Muscle of back (tissue), 11 donors: ENCODE measurements around the gene SCN8A. TPM values are rescaled to one million over a fixed set of nuclear protein-coding genes. Genes with fewer than 3 reads are reported as not detected.

ENCODE experiments used
- DNase-seq, 3 donors: peaks; one replicate each; pipeline versions ENCODE4 v3.0.0 to v3.0.0-alpha.2; 2013
- polyA plus RNA-seq, 10 donors: library from polyadenylated mRNA; unstranded; fragments of 120-200 nt; gene quantifications; one replicate each; pipeline ENCODE4 v1.2.1, GENCODE V29; 2013; ENCODE audit not compliant: insufficient read length in 10 of 10

Gene SCN8A
- polyA plus RNA-seq, 10 donors: 0.24 to 2.7 (median 0.38) TPM

DNA sequence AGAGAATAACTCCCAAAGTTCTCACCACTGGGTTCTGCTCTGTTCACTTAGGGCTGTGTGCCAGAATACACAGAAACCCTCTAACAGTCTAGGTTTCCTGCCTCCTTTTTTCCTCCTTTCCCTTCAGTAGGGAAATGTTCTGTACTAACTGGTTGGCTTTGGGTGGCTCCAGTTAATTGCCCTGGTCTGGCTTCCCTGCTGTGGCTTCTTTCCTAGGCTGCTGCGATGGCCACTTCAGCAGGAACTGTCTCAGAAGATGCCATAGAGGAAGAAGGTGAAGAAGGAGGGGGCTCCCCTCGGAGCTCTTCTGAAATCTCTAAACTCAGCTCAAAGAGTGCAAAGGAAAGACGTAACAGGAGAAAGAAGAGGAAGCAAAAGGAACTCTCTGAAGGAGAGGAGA lies 115.2 kb downstream of the SCN8A start:
- DNase-seq: no peak

DNA sequence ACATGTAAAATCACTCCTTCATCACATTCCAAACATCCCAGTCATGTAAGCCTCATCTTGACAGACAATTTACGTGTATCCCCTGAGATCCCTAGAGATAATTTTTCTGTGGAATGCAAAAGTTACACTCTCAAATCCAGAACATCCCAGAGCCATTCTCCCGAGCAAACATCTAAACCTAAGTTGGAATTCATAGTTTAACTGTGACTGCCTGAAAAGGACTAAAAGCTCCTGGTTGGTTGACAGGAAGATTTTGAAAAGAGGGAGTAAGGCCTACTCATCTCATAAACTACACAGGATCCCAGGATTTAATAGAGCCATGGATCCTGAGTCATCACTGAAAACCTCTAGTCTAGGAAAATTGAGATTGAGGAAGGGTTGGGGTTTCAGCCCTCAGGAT lies 123.6 kb downstream of the SCN8A start:
- peak in 1 of 3 donors; percentile 68 for DNase-seq

DNA sequence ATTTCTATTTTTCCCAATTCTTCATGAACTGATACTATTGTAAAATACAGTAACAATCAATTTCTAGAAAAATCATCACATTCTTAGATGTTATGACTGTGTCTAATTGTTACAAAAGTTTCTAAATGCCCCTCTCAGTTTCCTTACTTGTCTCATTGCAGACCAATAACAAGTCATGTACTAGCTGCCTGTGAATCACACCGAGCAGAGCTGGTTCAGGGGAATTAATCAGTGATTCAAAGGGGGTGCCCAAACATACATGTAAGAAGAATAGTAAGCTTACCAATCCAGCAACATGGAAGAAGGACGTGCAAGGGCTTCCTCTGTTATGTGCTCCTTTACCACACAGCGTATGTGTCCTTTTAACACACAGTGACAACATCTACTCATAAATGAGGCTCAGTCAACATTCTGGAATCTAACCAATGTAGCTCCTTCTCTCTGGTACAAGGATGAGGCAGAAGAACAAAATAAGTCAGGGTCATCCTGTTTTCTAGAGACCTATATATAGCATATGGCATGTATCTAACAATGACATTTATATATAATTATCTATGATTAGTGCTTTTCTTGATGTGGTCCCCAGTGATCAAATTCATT lies 126.4 kb downstream of the SCN8A start:
- DNase-seq: no peak

DNA sequence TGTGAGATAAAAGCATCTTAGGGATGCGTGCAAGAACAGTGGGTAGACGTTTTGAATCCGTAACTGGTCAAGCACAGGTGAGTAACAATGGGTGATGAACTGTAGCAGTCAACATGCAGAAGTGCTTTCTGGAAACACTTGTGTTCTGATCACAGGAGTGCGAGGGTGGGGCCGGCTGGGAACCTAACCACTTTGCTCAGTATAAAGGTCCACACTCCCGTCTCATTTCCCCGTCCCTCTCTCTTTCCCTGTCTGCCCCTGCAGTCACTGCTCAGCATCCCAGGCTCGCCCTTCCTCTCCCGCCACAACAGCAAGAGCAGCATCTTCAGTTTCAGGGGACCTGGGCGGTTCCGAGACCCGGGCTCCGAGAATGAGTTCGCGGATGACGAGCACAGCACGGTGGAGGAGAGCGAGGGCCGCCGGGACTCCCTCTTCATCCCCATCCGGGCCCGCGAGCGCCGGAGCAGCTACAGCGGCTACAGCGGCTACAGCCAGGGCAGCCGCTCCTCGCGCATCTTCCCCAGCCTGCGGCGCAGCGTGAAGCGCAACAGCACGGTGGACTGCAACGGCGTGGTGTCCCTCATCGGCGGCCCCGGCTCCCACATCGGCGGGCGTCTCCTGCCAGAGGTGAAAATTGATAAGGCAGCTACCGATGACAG lies 130.4 kb downstream of the SCN8A start:
- peak; percentile 6 to 71 (median 42) for DNase-seq

GRCh38 chr12:51722431-51722830 lies 131.4 kb downstream of the SCN8A start:
- DNase-seq: no peak

GRCh38 chr12:51726161-51726560 lies 135.1 kb downstream of the SCN8A start:
- no peak for DNase-seq

DNA sequence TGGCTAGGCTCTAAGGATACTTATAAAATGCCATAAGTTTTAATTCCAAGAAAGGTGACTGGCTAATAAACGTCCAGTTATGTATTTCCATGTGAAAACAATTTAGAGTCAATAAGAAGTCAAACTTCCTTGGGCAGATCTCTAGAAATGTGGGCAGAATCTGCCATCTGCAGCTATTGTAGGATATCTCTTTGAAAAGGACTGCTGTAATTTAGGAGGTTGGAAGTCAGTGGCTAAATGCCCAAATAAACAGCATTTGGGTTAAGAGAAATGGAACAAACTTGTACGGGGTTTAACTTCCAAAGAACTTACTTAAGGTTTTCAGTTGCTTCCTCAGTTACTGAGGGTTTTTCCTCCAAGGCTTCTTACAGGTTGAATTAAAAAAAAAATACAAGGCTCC lies 135.9 kb downstream of the SCN8A start:
- DNase-seq: no peak

DNA sequence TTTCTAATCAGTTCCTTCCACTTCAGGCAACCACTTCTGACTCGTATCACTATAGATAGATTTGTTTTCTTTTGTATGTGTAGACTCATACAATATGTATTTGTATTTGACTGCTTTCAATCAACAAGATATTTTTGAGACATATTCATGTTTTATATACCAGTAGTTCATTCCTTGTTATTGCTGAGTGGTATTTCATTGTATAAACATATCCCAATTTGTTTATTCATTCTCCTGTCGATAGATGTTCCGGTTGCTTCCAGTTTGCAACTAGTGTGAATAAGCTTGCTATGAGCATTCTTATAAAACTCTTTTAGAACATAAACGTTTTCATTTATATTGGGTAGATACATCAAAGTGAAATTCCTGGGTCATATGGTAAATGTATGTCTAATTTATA lies 138.3 kb downstream of the SCN8A start:
- no peak for DNase-seq

GRCh38 chr12:51730745-51731144 lies 139.7 kb downstream of the SCN8A start:
- no peak for DNase-seq

- no peak for DNase-seq
Observed at GRCh38 chr12:51740536-51740935, 149.5 kb downstream of the SCN8A start.

DNA sequence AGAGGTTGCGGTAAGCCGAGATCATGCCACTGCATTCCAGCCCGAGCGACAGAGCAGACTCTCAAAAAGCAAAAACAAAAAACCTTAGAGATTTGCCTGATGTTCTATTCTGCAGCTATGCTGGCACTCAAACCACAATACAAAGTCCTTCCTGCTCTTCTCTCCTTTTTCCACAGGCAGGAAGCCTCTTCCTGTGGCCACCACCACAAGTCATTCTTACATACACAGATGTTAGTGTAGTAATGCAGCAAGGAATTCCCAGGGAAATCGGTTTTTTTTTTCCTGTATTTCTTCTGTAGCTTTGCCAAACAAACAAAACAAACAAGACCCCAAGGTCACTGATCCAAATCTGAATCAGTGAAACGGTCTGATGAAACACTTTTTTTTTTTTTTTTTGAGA lies 153.2 kb downstream of the SCN8A start:
- DNase-seq: no peak

- DNase-seq: no peak
Observed at GRCh38 chr12:51744957-51745356, 153.9 kb downstream of the SCN8A start.

- no peak for DNase-seq
Observed at GRCh38 chr12:51746416-51746815, 155.4 kb downstream of the SCN8A start.

- DNase-seq: no peak
Observed at GRCh38 chr12:51748235-51748634, 157.2 kb downstream of the SCN8A start.

DNA sequence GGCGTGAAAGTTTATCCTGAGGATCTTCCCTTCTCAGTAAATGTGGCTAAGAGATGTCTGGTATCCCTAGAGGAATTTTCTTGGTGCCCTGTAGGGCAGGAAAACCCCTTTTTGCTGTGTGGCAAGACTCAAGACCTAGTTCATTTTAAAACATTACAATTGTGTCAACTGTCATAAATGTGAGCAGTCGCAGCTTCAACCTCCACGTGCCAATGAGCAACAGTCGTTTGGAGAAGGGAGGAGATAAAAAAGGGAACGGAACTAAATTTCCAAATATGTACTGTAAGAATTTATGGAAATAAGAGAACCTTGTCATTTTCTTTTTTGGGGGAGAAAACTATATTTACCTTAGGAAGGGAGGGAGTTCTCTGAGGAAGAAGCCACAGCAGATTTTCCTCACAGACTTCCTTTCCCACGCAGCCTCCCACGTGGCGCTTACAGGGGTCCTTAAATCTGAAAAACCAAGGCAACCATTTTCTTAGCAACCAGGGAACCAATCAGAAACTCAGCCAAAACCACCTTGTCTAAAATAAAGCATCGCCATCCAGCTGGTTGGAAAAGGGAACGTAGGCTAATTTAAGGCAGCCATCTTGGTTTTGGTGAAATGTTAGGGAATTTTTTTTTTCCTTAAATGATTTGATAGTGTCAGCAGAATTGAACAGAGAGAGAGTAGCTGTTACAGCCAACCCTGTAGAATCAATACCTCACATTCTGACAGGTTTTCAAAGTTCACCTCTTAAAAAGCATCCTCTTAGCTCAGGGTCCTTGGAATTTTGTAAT lies 158.4 kb downstream of the SCN8A start:
- DNase-seq: no peak

GRCh38 chr12:51749986-51750317 lies 158.9 kb downstream of the SCN8A start:
- DNase-seq: no peak

GRCh38 chr12:51751661-51752060 lies 160.6 kb downstream of the SCN8A start:
- DNase-seq: peak; percentile 39 to 75 (median 73)

DNA sequence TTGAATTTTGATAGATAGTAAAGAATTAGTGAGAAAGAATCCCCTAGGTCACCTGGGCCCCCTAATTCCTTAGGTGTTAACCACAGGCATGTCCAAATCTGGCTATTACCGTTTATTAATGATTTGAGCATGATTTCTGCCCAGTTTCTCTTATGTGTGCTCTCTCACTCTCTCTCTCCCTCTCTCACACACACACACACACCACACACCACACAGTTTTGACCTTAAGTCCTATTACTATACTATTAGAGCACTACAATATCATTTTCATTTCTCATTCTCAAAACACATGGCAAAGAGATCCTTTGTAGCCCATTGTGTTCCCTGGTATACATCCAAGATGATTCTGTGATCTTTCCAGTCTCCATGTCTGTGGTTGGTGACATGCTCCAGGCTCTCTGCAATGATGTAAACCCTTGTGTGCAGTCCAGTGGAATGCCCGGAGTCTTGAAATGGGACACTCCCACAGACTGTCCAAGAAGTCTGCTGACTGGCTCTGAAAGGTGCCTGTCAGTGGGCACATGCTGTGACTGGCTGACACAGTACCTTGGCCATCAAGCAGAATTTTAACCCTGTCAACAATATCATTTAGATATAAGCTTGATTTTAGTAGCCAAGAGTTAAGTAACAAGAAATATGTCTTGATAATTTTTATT lies 161.3 kb downstream of the SCN8A start:
- DNase-seq: peak; percentile 57 to 69 (median 62)

GRCh38 chr12:51753980-51754675 lies 163.1 kb downstream of the SCN8A start:
- no peak for DNase-seq

GRCh38 chr12:51755251-51755650 lies 164.2 kb downstream of the SCN8A start:
- no peak for DNase-seq

DNA sequence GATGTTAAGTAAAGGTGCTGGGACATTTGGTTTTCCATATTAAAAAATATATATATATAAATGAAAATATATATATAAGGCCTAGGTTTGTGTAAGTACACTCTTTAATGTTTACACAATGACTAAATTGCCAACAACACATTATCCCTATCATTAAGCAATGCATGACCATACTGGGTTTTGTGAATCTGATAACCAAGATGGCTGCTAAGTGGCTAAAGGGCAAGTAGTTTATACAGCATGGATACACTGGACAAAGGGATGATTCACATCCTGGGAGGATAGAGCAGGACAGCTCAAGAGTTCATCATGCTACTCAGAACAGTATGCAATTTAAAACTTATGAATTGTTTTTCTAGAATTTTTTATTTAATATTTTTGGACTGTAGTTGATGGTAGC lies 168.1 kb downstream of the SCN8A start:
- no peak for DNase-seq

DNA sequence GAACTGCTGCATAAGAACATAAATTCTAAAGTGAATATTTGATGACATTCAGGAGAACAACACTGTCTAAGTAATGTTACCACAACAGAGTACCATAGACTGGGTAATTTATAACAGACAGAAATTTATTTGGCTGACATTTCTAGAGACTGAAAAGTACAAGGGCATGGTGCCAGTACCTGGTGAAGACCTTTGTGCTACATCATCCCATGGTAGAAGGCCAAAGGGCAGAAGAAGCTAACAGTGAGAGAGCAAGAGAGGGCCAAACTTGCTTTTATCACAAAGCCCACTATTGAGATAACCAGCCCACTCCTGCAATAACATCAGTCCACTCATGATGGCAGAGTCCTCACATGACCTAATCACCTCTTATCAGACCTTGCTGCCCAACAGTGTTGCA lies 168.7 kb downstream of the SCN8A start:
- no peak for DNase-seq
